Measurements from ENCODE around the gene GNE.

The GNE gene

GRCh38 chr9:36165826-36166167, 92.5 kb downstream of the GNE start:
- no peak for DNase-seq

- no peak for DNase-seq
Observed at GRCh38 chr9:36164989-36165388, 93.3 kb downstream of the GNE start.

All from activated CD4-positive, CD25-positive, alpha-beta regulatory T cell (primary cell).